Mesothelial cell of epicardium (in vitro differentiated cells): ENCODE measurements around the gene DNMBP. TPM values are rescaled to one million over a fixed set of nuclear protein-coding genes. Genes with fewer than 3 reads are reported as not detected.

Source experiments
- DNase-seq, 2 experiments: peaks; one replicate each; pipeline ENCODE4 v3.0.0; 2021; ENCODE audit warnings: low spot score in 2 of 2; ENCODE audit not compliant: unreplicated experiment in 2 of 2
- H3K27ac Mint-ChIP-seq: 2 replicates; pipeline ENCODE4 v1.8.0; 2021; ENCODE audit warnings: mixed read lengths
- H3K27me3 Mint-ChIP-seq: 2 replicates; pipeline ENCODE4 v1.8.0; 2021; ENCODE audit warnings: low read depth, mixed read lengths
- H3K36me3 Mint-ChIP-seq: 2 replicates; pipeline ENCODE4 v1.8.0; 2021; ENCODE audit warnings: mixed read lengths
- H3K4me1 Mint-ChIP-seq: 2 replicates; pipeline ENCODE4 v1.8.0; 2021; ENCODE audit warnings: mixed read lengths
- H3K4me3 Mint-ChIP-seq: 2 replicates; pipeline ENCODE4 v1.8.0; 2021; ENCODE audit warnings: mild to moderate bottlenecking, moderate library complexity, mixed read lengths
- H3K9me3 Mint-ChIP-seq: 2 replicates; pipeline ENCODE4 v1.8.0; 2021; ENCODE audit warnings: mixed read lengths
- CTCF ChIP-seq: fragments of 200-600 bp; sonication (generic); IDR thresholded peaks from one replicate; pipeline ENCODE4 v1.5.0; 2021; ENCODE audit warnings: antibody characterized with exemption; ENCODE audit not compliant: unreplicated experiment
- total RNA-seq: library from RNA; stranded (reverse); gene quantifications from 3 replicates; pipeline ENCODE4 v1.2.1, GENCODE V29; 2021

Gene DNMBP
- total RNA-seq, 1 donor from 2014 or later: 35.8 TPM

- no peak overlapping the region for H3K27ac Mint-ChIP-seq
- H3K27me3 Mint-ChIP-seq: no peaks in the 10 kb centered on the region
- H3K36me3 Mint-ChIP-seq: peaks cover 59% of the 10 kb centered on the region
- no peak for TF ChIP-seq CTCF
- no peaks in the 10 kb centered on the region for H3K4me1 Mint-ChIP-seq
- H3K9me3 Mint-ChIP-seq: no peaks in the 10 kb centered on the region
- no peak overlapping the region for H3K4me3 Mint-ChIP-seq
- DNase-seq: no peak
These were observed 115.1 kb downstream of the DNMBP start for GRCh38 chr10:99894613-99895012.

GRCh38 chr10:99888622-99889021, 121.1 kb downstream of the DNMBP start:
- Mint-ChIP-seq H3K4me1 (no peaks in the 10 kb centered on the region), H3K27ac (no peak overlapping the region), H3K4me3 (no peak overlapping the region), H3K27me3 (no peaks in the 10 kb centered on the region), H3K36me3 (peaks cover 49% of the 10 kb centered on the region), H3K9me3 (no peaks in the 10 kb centered on the region)
- TF ChIP-seq CTCF: no peak
- DNase-seq: no peak

- Mint-ChIP-seq H3K36me3 (peaks cover 59% of the 10 kb centered on the region), H3K9me3 (no peaks in the 10 kb centered on the region), H3K4me1 (no peaks in the 10 kb centered on the region), H3K27ac (no peak overlapping the region), H3K27me3 (no peaks in the 10 kb centered on the region), H3K4me3 (no peak overlapping the region)
- DNase-seq: no peak
- no peak for TF ChIP-seq CTCF
These were observed 126.2 kb downstream of the DNMBP start for GRCh38 chr10:99883523-99883922.

GRCh38 chr10:99881371-99881770, 128.4 kb downstream of the DNMBP start:
- no peak for TF ChIP-seq CTCF
- Mint-ChIP-seq H3K36me3 (peaks cover 61% of the 10 kb centered on the region), H3K4me3 (no peak overlapping the region), H3K27me3 (no peaks in the 10 kb centered on the region), H3K27ac (no peak overlapping the region), H3K4me1 (no peaks in the 10 kb centered on the region), H3K9me3 (no peaks in the 10 kb centered on the region)
- no peak for DNase-seq

- no peaks in the 10 kb centered on the region for H3K27me3 Mint-ChIP-seq
These were observed 129.5 kb downstream of the DNMBP start for GRCh38 chr10:99880080-99880835.

More at GRCh38 chr10:99880080-99880835, 129.5 kb downstream of the DNMBP start:
- no peak for DNase-seq
- H3K4me1 Mint-ChIP-seq: no peaks in the 10 kb centered on the region
- no peaks in the 10 kb centered on the region for H3K9me3 Mint-ChIP-seq
- TF ChIP-seq CTCF: no peak
- H3K36me3 Mint-ChIP-seq: peaks cover 65% of the 10 kb centered on the region
- H3K27ac Mint-ChIP-seq: no peak overlapping the region
- H3K4me3 Mint-ChIP-seq: no peak overlapping the region
